IMR-90 (cell line): ENCODE data around the gene APOL2. TPM values are rescaled to one million over a fixed set of nuclear protein-coding genes. Genes with fewer than 3 reads are reported as not detected.

ENCODE experiments used
- ATAC-seq: fragments of 200-7000 bp; cut with Tn5 transposase; 2 replicates; pipeline ENCODE4 v1.9.1; 2020; ENCODE audit warnings: low read depth, mild to moderate bottlenecking, moderate library complexity
- BruUV-seq: library from RNA; stranded (reverse); fragments of 400-500 nt; replicated peaks from 2 replicates; lab custom pipeline; 2021; lab: Mats Ljungman, UMichigan
- CTCF ChIA-PET: fragments of 300-600 bp; formaldehyde crosslinking; extraction: SDS; loops from one replicate; lab custom pipeline; 2021; ENCODE audit warnings: antibody characterized with exemption; lab: Yijun Ruan, JAX
- POLR2A ChIA-PET: fragments of 300-600 bp; sonication (Branson Sonifier 250); formaldehyde crosslinking; loops from one replicate; lab custom pipeline; 2022; ENCODE audit warnings: antibody characterized with exemption; ENCODE audit not compliant: unreplicated experiment; lab: Charles Lee
- DNase-seq: peaks from one replicate; pipeline ENCODE4 v3.0.0; 2013
- H2AFZ ChIP-seq: replicated peaks from 2 replicates; pipeline ENCODE3; 2013; ENCODE audit warnings: low read length, mild to moderate bottlenecking; ENCODE audit not compliant: poor library complexity
- H2AK5ac ChIP-seq: 2 replicates; pipeline ENCODE4 v1.6.1; 2013; ENCODE audit warnings: low read depth, low read length, inconsistent platforms
- H2AK9ac ChIP-seq: replicated peaks from 2 replicates; pipeline ENCODE3; 2013; ENCODE audit warnings: mild to moderate bottlenecking, low read depth, low read length, moderate library complexity; ENCODE audit not compliant: poor library complexity
- H2BK120ac ChIP-seq: 2 replicates; pipeline ENCODE4 v1.6.1; 2013; ENCODE audit warnings: low read depth, low read length, inconsistent platforms
- H2BK15ac ChIP-seq: 3 replicates; pipeline ENCODE4 v1.6.1; 2013; ENCODE audit warnings: low read depth, low read length, inconsistent platforms
- H2BK20ac ChIP-seq: 2 replicates; pipeline ENCODE4 v1.6.1; 2013; ENCODE audit warnings: low read depth, mild to moderate bottlenecking, inconsistent platforms, low read length, moderate library complexity
- H2BK5ac ChIP-seq: 2 replicates; pipeline ENCODE4 v1.6.1; 2013; ENCODE audit warnings: mild to moderate bottlenecking, low read depth, low read length, inconsistent platforms; ENCODE audit not compliant: poor library complexity, severe bottlenecking
- H3K14ac ChIP-seq: replicated peaks from 2 replicates; pipeline ENCODE4 v1.6.1; 2013; ENCODE audit warnings: low read depth, low read length, inconsistent platforms
- H3K18ac ChIP-seq: 2 replicates; pipeline ENCODE4 v1.6.1; 2013; ENCODE audit warnings: low read depth, low read length, control low read depth
- H3K23ac ChIP-seq: 2 replicates; pipeline ENCODE4 v1.6.1; 2013; ENCODE audit warnings: low read depth, low read length, inconsistent platforms
- H3K27ac ChIP-seq: 2 replicates; pipeline ENCODE4 v1.5.1; 2013; ENCODE audit warnings: mild to moderate bottlenecking, control low read depth, low read length; ENCODE audit not compliant: insufficient read depth
- H3K27me3 ChIP-seq: 2 replicates; pipeline ENCODE4 v1.6.1; 2013; ENCODE audit warnings: low read length; ENCODE audit not compliant: control insufficient read depth, insufficient read depth
- H3K36me3 ChIP-seq: 2 replicates; pipeline ENCODE4 v1.6.1; 2013; ENCODE audit warnings: low read length, mixed read lengths; ENCODE audit not compliant: control insufficient read depth, insufficient read depth
- H3K4ac ChIP-seq: 2 replicates; pipeline ENCODE4 v1.6.1; 2013; ENCODE audit warnings: low read depth, low read length, inconsistent platforms
- H3K4me1 ChIP-seq: 2 replicates; pipeline ENCODE4 v1.6.1; 2013; ENCODE audit warnings: low read length, mixed read lengths; ENCODE audit not compliant: control insufficient read depth, insufficient read depth
- H3K4me2 ChIP-seq: 2 replicates; pipeline ENCODE4 v1.6.1; 2013; ENCODE audit warnings: low read depth, mild to moderate bottlenecking, control low read depth, low read length, moderate library complexity
- H3K4me3 ChIP-seq: 2 replicates; pipeline ENCODE4 v1.5.1; 2013; ENCODE audit warnings: low read depth, mild to moderate bottlenecking, control low read depth, low read length, moderate library complexity; ENCODE audit not compliant: insufficient read depth
- H3K56ac ChIP-seq: 2 replicates; pipeline ENCODE4 v1.6.1; 2013; ENCODE audit warnings: low read length, inconsistent platforms; ENCODE audit not compliant: insufficient read depth; ENCODE audit errors: extremely low read depth
- H3K79me1 ChIP-seq, 2 experiments: 2 replicates each; pipeline ENCODE4 v1.6.1; 2013; ENCODE audit warnings: low read length in 2 of 2, inconsistent platforms in 1 of 2, low read depth in 1 of 2
- H3K9ac ChIP-seq: 2 replicates; pipeline ENCODE4 v1.6.1; 2013; ENCODE audit warnings: low read depth, low read length, control low read depth
- H3K9me1 ChIP-seq: 2 replicates; pipeline ENCODE4 v1.6.1; 2013; ENCODE audit warnings: low read length, inconsistent platforms; ENCODE audit not compliant: insufficient read depth
- H3K9me3 ChIP-seq: 2 replicates; pipeline ENCODE4 v1.6.1; 2013; ENCODE audit warnings: low read length; ENCODE audit not compliant: control insufficient read depth, insufficient read depth
- H4K20me1 ChIP-seq: 2 replicates; pipeline ENCODE4 v1.6.1; 2013; ENCODE audit warnings: low read length, inconsistent platforms; ENCODE audit not compliant: insufficient read depth
- H4K5ac ChIP-seq: 2 replicates; pipeline ENCODE4 v1.6.1; 2013; ENCODE audit warnings: mild to moderate bottlenecking, low read depth, low read length, control low read depth
- H4K8ac ChIP-seq, 2 experiments: 2 replicates each; pipeline ENCODE4 v1.6.1; 2013; ENCODE audit warnings: low read depth in 2 of 2, low read length in 2 of 2, control low read depth in 1 of 2, inconsistent platforms in 1 of 2
- H4K91ac ChIP-seq: 2 replicates; pipeline ENCODE4 v1.6.1; 2013; ENCODE audit warnings: low read depth, low read length, inconsistent platforms; ENCODE audit not compliant: insufficient read depth
- CEBPB ChIP-seq: IDR thresholded peaks from 2 replicates; pipeline ENCODE4 v1.6.1; 2012; ENCODE audit warnings: low read depth, low read length, improper control_type of control experiment
- CHD1 ChIP-seq: IDR thresholded peaks from 2 replicates; pipeline ENCODE4 v1.6.1; 2012; ENCODE audit warnings: low read depth, low read length, improper control_type of control experiment
- FOS ChIP-seq: fragments of 150-350 bp; IDR thresholded peaks from 2 replicates; pipeline ENCODE4 v1.6.1; 2016; ENCODE audit warnings: low read depth, low read length
- MAFK ChIP-seq: IDR thresholded peaks from 2 replicates; pipeline ENCODE4 v1.6.1; 2012; ENCODE audit warnings: low read depth, low read length, improper control_type of control experiment
- MAZ ChIP-seq: IDR thresholded peaks from 2 replicates; pipeline ENCODE4 v1.6.1; 2012; ENCODE audit warnings: low read depth, mild to moderate bottlenecking, low read length, improper control_type of control experiment, moderate library complexity, borderline replicate concordance
- NFE2L2 ChIP-seq: fragments of 150-350 bp; IDR thresholded peaks from 2 replicates; pipeline ENCODE4 v1.6.1; 2016; ENCODE audit warnings: low read depth, mild to moderate bottlenecking, low read length
- RAD21 ChIP-seq: IDR thresholded peaks from 2 replicates; pipeline ENCODE4 v1.6.1; 2012; ENCODE audit warnings: low read length, improper control_type of control experiment
- RCOR1 ChIP-seq: IDR thresholded peaks from 2 replicates; pipeline ENCODE4 v1.6.1; 2012; ENCODE audit warnings: mild to moderate bottlenecking, low read length, improper control_type of control experiment; ENCODE audit not compliant: insufficient replicate concordance
- RFX5 ChIP-seq: IDR thresholded peaks from 2 replicates; pipeline ENCODE4 v1.8.0; 2012; ENCODE audit warnings: low read depth, mild to moderate bottlenecking, low read length, moderate library complexity
- WGBS, 2 experiments: methylation state at CpG; one replicate each; pipeline versions ENCODE4 v1.1.5 to v1.1.7; 2013; ENCODE audit warnings: missing lambda C conversion rate in 2 of 2; ENCODE audit not compliant: insufficient read length in 1 of 2; ENCODE audit errors: extremely low coverage in 2 of 2; 5-methylcytosine and 5-hydroxymethylcytosine counted together
- dilution Hi-C: fragments of 300-500 bp; cut with HindIII; formaldehyde crosslinking; loops from one replicate; pipeline ENCODE4 v1.14.3; 2018; ENCODE audit warnings: low sequenced_read_pairs; ENCODE audit not compliant: unreplicated experiment
- in situ Hi-C: fragments of 300-500 bp; cut with MboI; formaldehyde crosslinking; loops from 3 replicates; pipeline ENCODE4 v1.14.3; 2019; ENCODE audit warnings: low sequenced_read_pairs, inconsistent platforms, mixed read lengths
- intact Hi-C: fragments of 100-400 bp; cut with micrococcal nuclease; formaldehyde crosslinking; loops from 2 replicates; pipeline ENCODE4 v1.10.0; 2022
- polyA plus RNA-seq, 3 experiments: library from polyadenylated mRNA; depleted of rRNA; stranded (reverse); fragments of >200 nt; gene quantifications; 2 replicates each; pipeline ENCODE4 v1.2.3, GENCODE V29; 2012; ENCODE audit warnings: low replicate concordance in 1 of 3
- total RNA-seq: library from RNA; depleted of rRNA; stranded (reverse); fragments of >200 nt; gene quantifications from 2 replicates; pipeline ENCODE4 v1.2.3, GENCODE V29; 2012
- TF ChIP-seq, protein P1 (sequence below): fragments of 150-350 bp; IDR thresholded peaks from 2 replicates; pipeline ENCODE4 v1.6.1; 2017; ENCODE audit warnings: mild to moderate bottlenecking, antibody characterized with exemption, low read length, low read depth

APOL2 gene
- total and polyA plus RNA-seq, 2 of the 4 experiments (the other 2 are of a cell fraction): 13.1 to 57.5 TPM

DNA sequence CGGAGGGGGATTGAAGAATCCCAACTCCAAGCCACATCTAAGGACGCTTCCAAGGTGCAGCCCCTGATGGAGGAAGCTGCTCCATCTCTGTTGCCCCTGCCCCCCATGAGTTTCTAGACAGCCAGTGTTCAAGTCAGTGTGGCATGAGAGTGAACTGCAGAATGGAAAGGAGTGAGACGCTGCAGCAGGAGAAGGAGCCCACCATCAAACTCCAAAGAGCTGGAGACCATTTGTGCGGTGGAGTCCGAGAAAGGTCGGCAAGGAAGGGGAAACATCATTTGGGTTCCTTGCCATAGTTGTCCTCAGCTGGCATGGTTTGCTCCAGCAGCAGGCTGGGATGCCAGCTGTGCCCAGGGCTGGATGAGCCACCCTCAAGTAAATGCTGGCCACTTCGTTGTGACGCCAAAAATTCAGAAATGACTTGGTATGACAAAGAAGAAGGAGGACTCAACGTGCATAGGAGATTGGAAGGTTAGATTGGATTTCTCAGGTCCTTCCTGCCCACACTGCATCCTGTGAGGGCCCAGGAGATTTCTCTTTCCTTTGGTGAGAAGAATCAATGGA lies 16.4 kb downstream of the APOL2 start:
- Histone ChIP-seq H3K27ac (no peak overlapping the region), H3K79me1 (no peaks in the 10 kb centered on the region), H3K27me3 (peaks cover 3% of the 10 kb centered on the region), H3K4me1 (peaks cover 3% of the 10 kb centered on the region; the same call in 1 of the 2 replicates), H3K4me2 (no peak overlapping the region), H3K23ac (no peak overlapping the region), H4K8ac (no peak overlapping the region), H3K4me3 (no peak overlapping the region), H4K20me1 (no peaks in the 10 kb centered on the region), H3K9ac (no peak overlapping the region), H3K9me3 (no peaks in the 10 kb centered on the region), H3K14ac (no peak overlapping the region), H2AK5ac (no peak overlapping the region), H4K5ac (no peak overlapping the region), H2AK9ac (no peak overlapping the region), H3K9me1 (peaks cover 4% of the 10 kb centered on the region; the same call in 1 of the 2 replicates), H2BK15ac (no peak overlapping the region), H3K18ac (no peak overlapping the region), H3K36me3 (peaks cover 6% of the 10 kb centered on the region), H4K91ac (no peak overlapping the region), H2AFZ (no peak overlapping the region), H3K4ac (no peak overlapping the region), H2BK5ac (no peak overlapping the region), H3K56ac (no peak overlapping the region), H2BK20ac (no peak overlapping the region), H2BK120ac (no peak overlapping the region)
- ATAC-seq (no peak), DNase-seq (no peak)
- BruUV-seq: no TSS peak
- 93% methylated on average over 3 of the region's 9 CpGs; no CpG with 5 or more reads in 1 of the 2 experiments for WGBS, 2 experiments
- in situ Hi-C loops: no loop called here
- dilution Hi-C loops: no loop called here
- TF ChIP-seq RFX5: no peak
- TF ChIP-seq NFE2L2: no peak
- TF ChIP-seq MAZ: no peak
- TF ChIP-seq MAFK: no peak
- TF ChIP-seq CEBPB: no peak
- TF ChIP-seq RCOR1: no peak
- no peak for TF ChIP-seq FOS
- TF ChIP-seq, protein P1, sequence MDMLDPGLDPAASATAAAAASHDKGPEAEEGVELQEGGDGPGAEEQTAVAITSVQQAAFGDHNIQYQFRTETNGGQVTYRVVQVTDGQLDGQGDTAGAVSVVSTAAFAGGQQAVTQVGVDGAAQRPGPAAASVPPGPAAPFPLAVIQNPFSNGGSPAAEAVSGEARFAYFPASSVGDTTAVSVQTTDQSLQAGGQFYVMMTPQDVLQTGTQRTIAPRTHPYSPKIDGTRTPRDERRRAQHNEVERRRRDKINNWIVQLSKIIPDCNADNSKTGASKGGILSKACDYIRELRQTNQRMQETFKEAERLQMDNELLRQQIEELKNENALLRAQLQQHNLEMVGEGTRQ: no peak
- no peak for TF ChIP-seq CHD1
- TF ChIP-seq RAD21: no peak
- ChIA-PET POLR2A (no interaction called here), CTCF (no interaction called here)
- intact Hi-C loops: no loop called here
